Measurements from ENCODE around the gene KHDC3L.

Gene KHDC3L

DNA sequence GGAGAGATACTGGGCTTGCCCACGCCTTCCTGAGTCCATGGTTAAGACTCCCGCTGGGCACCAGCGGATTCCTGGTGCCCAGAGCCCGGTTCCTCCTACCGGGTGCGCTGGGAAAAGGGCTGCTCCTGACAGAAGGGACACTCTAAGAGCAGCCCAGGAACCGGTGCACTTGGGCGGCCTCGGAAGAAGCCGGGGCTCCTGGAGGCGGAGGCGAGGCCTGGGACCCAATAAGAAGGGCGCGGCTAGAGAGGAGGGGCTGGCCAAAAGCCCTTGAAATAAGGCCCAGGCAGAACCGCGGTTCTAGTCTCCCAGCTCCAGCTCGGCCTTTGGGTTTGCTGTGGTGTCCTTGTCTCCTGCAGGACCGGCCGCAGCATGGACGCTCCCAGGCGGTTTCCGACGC, at the start of gene KHDC3L:
Gene KHDC3L, plus strand, starts transcription at position 301 of the 400 bp plus-strand sequence. Its CDS starts 72 bp downstream, at position 373.
- DNase-seq = no peak

GRCh38 chr6:73314577-73315492, 47.6 kb upstream of the KHDC3L start:
- peak; percentile 10 for DNase-seq

GRCh38 chr6:73323323-73323722, 39.1 kb upstream of the KHDC3L start:
- DNase-seq = no peak

DNA sequence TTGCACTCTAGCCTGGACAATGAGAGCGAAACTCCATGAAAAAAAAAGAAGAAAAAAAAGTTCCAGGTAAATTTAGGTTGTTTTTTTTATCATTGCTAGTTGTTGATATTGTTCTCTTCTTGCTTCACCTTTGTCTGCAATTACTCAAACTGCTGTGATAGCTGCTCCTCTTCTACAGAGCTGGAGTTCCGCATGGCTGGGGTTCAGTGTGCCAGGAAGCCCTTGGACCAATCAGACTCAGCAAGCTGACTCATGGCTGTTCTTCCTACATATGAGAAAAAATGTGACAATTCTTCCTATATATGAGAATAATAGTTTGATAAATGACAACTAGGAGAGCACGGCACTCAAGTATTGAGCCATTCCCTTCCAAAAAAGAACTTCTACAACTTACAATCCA, 36.8 kb upstream of the KHDC3L start:
- no peak for DNase-seq

- DNase-seq = no peak
Observed at GRCh38 chr6:73328790-73329189, 33.7 kb upstream of the KHDC3L start.

DNA sequence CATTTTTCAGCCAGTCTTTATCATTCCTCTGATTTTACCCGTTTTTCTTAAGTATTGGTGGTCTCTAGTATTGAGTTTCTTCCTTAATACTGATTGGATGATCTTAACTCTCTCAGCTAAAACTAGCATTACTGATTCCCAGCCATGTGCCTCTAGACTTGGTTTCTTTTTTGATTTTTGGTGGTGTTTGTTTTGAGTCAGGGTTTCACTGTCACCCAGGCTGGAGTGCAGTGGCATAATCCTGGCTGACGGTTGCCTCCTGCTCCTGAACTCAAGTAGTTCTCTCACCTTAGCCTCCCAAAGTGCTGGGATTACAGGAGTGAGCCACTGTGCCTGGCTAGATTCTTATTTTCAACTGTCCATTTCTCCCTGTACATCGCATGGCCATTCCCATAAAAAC, 33.3 kb upstream of the KHDC3L start:
- no peak for DNase-seq

DNA sequence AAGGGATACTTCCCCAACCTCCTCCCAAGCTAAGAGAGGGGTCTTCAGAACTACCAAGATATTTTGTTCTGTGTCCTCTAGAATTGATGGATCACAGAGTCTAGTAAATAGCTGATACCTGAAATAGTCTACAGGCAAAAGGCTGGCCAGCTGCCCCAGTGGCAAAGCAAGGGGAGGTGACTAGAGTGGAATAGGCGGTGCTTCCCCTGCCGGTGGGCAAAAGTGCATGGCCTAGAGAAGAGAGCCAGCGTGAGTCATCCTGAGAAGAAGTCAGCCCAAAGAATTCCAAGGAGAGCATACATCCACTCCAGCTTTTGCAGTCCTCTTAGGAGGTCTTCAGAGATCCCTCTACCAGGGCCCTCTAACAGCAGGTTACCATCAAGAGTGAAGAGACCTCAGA, 23.1 kb upstream of the KHDC3L start:
- no peak for DNase-seq

- no peak for DNase-seq
Observed at GRCh38 chr6:73340048-73340447, 22.4 kb upstream of the KHDC3L start.

DNA sequence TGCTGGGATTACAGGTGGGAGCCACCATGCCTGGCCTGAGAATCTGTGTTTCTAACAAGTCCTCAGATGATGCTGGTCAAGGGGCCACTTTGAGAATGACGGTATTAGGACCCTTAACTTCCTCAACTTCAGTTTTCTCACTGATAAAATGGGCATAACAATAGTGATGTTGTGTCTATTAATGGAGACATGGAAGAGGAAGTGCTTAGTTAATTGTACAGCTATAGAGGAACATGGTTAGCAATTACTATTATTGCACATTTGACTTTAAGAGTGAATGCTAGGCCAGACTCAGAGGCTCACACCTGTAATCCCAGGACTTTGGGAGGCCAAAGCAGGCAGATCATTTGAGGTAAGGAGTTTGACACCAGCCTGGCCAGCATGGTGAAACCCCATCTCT, 21.1 kb upstream of the KHDC3L start:
- no peak for DNase-seq

- DNase-seq = no peak
Observed at GRCh38 chr6:73342174-73342573, 20.3 kb upstream of the KHDC3L start.

DNA sequence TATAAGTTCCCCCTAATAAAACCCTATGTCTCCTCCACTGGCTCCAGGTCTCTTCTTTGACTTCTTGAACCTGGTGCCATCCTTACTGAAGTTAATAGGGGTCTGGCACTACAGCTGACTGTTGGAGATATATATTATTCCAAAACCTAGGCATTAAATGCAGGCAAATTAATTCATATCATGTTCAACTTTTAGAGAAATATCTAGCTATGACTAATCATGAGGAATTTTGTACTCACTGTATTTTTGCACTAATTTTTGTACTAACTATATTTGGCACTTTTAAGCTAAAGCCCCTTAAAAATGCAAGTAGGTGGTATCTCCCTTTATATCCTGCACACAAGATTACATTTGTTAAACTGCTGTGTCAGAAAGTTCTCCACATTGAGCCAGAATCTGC, 19.3 kb upstream of the KHDC3L start:
- no peak for DNase-seq

- no peak for DNase-seq
Observed at GRCh38 chr6:73348550-73349204, 13.8 kb upstream of the KHDC3L start.

DNA sequence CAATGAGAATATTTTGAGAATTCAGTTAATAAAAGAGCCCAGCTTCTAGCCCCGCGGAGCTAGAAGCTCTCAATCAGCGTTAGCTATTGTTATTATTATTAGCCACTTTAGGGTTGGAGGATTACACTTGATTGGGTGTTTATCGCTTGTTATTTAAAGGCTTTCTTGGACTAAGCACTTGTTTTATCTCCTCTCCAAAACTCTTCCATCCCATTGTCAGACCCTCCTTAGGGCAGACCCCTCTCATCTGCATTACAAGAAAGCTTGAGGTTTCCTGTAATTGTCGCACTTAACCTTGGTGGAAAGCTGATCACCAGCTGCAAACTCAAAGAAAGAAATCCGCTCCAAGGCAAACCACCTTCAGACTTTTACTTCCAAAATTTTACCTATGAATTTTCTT, 13.1 kb upstream of the KHDC3L start:
- DNase-seq = no peak

DNA sequence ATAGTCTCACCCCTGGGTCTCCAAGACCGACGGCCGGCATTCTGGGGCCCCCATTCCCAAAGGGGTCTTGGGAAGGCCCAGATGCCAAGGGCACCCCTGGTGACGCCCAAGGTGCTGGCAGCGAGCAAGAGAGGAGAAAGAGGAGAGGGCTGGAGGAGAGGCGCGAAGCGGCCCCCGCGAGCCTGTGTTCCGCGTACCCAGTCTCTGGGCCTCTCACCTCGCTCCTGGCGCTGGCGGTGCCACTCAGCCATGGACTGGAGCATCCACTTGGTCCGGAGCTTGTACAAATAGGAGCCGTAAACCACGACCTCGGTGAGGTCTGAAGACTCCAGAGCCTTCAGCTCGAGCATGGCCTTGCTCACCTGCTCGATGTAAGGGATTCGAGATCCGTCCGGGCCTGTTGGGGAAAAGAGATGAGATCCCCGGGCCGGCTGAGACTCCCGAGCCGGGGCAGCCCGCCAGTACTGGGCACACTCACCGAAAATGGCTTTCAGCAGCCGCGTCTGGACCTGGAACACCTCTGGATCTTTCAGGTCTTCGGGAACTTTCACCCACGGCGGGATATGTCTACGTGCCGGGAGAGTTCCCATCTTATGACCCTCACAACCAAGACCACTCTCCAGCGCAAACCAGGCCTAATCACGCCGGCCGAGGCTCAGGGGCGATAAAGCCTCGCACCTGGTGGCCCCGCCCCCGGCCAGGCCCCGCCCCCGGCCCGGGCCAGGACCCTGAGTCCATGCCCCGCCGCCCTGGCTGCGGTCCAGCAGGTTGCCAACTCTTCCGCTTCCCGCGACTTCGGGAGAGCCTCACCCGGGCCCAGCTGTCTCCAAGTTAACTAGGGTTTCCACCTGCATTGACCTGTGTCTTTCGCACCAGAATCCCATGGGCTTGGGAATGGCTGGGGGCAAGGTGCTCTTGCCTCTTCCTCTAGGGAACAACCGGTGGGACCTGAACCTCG, 8.5 kb upstream of the KHDC3L start, which contains the start of gene DPPA5:
Gene DPPA5, minus strand, starts transcription at position 641 of the 958 bp plus-strand sequence. Its CDS starts 51 bp downstream, at position 590.
- DNase-seq = no peak

DNA sequence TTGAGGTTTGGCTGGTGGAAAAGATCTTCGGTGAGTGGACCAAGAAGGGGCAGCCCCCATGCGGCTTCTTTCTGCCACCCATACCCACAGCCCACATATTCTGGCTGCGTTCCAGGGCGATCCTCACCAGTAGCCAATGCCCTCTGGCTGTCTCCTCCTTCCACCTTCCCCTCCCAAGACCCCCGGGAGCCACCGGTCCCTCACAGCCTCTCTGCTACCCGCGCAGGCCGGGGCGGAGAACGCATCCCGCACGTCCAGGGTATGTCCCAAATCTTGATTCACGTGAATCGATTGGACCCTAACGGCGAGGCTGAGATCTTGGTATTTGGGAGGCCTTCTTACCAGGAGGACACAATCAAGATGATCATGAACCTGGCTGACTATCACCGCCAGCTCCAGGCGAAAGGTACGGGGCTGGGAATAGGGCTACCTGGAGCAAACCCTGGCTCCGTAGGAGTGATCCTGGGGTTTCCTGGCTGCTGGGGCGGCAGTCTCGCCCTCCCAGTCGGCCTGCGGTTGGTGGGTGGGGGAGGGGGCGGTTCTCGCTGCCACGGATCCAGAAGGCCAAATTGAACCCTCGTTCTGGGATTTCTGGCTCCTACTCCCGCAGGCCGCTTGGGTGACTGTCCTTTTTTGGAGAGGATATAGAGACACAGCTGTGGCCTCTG, 545 bp downstream of the KHDC3L start:
- DNase-seq = no peak

DNA sequence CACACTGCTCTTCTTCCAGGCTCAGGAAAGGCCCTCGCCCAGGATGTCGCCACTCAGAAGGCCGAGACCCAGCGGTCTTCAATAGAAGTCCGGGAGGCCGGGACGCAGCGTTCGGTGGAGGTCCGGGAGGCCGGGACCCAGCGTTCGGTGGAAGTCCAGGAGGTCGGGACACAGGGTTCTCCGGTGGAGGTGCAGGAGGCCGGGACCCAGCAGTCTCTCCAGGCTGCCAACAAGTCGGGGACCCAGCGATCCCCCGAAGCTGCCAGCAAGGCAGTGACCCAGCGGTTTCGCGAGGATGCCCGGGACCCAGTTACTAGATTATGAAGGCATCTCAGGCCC, 1.0 kb downstream of the KHDC3L start:
- DNase-seq = no peak

DNA sequence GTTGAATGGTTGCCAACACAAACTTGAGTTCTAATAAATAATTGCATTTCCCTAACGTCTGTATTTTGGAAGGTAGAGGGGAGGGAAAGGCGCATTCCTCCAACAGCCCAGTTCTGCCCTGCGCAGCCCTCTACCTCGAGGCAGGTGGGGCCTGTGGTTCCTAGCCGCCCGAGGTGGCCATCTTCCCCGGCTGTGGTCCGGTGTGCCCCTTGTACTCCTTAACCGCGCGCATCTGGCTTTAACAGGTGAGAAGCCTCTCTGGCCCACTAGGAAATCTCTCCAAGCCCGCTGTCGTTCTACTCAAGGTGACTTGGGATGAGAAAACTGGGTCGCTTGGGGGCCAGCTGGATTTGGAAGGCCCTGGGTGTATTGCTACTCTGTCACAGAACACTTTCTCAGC, 1.7 kb downstream of the KHDC3L start:
- DNase-seq = no peak

DNA sequence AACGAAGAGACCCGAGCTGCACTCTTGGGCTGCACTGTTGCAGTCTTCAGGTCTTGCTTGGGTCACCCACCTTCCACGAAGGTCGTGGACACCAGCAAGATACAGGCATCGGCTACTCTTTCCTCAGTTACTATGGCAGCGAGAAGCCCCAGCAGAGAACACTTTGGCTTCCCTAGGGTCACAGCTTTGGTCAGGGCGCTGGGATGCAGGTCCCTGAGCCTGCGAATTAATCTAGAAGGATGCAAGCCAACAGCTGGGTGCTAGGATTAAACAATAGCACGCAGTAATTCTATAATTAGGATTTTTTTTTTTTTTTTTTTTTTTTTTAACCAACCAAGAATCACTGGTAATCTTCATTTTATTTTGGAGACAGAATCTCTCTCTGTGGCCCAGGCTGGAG, 2.1 kb downstream of the KHDC3L start:
- no peak for DNase-seq

DNA sequence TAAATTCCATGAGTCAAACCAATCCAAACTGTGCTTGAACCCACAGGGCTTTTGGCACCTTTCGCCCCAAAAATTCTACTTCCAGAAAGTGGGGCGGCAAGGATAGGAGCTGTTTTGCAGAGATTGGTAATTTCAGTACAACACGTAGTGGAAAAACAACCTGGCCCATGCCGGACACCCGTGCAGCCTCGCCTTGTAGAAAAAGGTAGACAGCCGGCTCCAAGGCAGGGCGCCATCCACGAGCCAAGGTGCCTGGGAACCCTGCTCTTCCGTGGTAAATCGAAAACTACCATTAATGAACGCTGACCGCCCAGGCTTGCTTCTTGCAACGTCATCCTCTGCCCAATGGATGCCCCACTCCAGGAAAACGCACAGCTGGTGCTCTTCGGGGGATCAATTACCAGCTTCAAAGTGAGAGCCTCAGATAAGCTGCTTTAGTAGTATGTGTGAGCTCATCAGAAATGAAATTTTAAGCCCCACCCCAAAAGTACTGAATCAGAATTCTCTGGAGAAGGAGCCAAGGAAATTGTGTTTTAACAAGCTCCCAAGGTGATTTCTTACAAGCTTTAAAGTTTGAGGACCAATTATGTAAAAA, 5.4 kb downstream of the KHDC3L start:
- DNase-seq = no peak

GRCh38 chr6:73368675-73369074, 6.2 kb downstream of the KHDC3L start:
- DNase-seq = no peak

- DNase-seq = no peak
Observed at GRCh38 chr6:73369157-73369556, 6.7 kb downstream of the KHDC3L start.

DNA sequence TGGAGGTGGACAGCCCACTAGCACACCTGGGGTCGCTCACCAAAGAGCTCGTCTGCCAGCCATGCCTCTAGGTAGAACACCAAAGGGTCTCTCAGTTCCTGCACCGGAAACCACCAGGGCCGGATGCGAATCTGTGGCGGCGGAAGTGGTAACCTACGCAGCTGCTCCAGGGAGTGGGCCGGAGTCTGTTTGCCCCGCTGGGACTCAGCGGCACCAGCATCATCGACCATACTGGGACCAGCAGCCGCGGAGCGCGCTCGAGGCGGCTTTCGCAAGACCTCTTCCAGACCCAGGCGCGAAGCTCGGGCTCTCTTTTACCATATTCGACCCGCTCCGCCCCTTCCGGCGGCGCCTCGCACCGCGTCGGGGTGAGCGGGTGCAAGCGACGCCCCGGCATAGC, 7.1 kb downstream of the KHDC3L start, which contains the start of gene OOEP:
Gene OOEP, minus strand, starts transcription at position 335 of the 400 bp plus-strand sequence. Its CDS starts 105 bp downstream, at position 230.
- no peak for DNase-seq

Data from hematopoietic multipotent progenitor cell treated with erythropoietin and hydrocortisone succinate and interleukin-3 and kit ligand, for 6 days (in vitro differentiated cells).